Uterus (tissue), 2 donors: ENCODE results near the gene TRAF3.

Experiments
- CTCF ChIP-seq, 4 experiments: fragments of 200-600 bp in 2 of 4; fragments of 450-650 bp in 2 of 4; sonication (generic) in 2 of 4; IDR thresholded peaks; one replicate each; pipeline ENCODE4 v1.5.1; 2016 to 2019; ENCODE audit warnings: antibody characterized with exemption in 4 of 4, mild to moderate bottlenecking in 2 of 4, moderate library complexity in 1 of 4
- POLR2A ChIP-seq, 2 donors: fragments of 450-650 bp; IDR thresholded peaks; one replicate each; pipeline ENCODE4 v1.6.1; 2016; ENCODE audit warnings: antibody characterized with exemption in 2 of 2, mild to moderate bottlenecking in 1 of 2, moderate library complexity in 1 of 2

- TF ChIP-seq CTCF (IDR thresholded peaks at IDR 0.05), result no peak
- no peak for TF ChIP-seq POLR2A (IDR thresholded peaks at IDR 0.05)
Measured at GRCh38 chr14:102933618-102934231, 156.5 kb downstream of the TRAF3 start.
